ENCODE measurements around the gene VCX3B.

- TF ChIP-seq, protein P1, sequence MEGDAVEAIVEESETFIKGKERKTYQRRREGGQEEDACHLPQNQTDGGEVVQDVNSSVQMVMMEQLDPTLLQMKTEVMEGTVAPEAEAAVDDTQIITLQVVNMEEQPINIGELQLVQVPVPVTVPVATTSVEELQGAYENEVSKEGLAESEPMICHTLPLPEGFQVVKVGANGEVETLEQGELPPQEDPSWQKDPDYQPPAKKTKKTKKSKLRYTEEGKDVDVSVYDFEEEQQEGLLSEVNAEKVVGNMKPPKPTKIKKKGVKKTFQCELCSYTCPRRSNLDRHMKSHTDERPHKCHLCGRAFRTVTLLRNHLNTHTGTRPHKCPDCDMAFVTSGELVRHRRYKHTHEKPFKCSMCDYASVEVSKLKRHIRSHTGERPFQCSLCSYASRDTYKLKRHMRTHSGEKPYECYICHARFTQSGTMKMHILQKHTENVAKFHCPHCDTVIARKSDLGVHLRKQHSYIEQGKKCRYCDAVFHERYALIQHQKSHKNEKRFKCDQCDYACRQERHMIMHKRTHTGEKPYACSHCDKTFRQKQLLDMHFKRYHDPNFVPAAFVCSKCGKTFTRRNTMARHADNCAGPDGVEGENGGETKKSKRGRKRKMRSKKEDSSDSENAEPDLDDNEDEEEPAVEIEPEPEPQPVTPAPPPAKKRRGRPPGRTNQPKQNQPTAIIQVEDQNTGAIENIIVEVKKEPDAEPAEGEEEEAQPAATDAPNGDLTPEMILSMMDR (conservative IDR thresholded peaks at IDR 0.05), result no peak
- TF ChIP-seq EZH2 (IDR thresholded peaks at IDR 0.05; ENCODE audit: low read depth), result no peak
Observed at GRCh38 chrX:8447368-8447767, 17.3 kb upstream of the VCX3B start.

Data from PC-9 (cell line).